NCI-H524 treated with DMSO at 0.1 percent for 48 hours (cell line): ENCODE data around the gene NTRK1.
"Not testable (repeated sequence)": the region's sequence is repeated elsewhere in the genome, so short reads cannot be mapped to it uniquely, and the experiment has no call there.

Experiments
- DNase-seq: peaks from one replicate; lab custom pipeline; 2025; lab: John Stamatoyannopoulos, UW

Gene NTRK1

GRCh38 chr1:156913809-156914387 lies 53.2 kb downstream of the NTRK1 start:
- DNase-seq, result no peak

GRCh38 chr1:156914440-156914856 lies 53.8 kb downstream of the NTRK1 start:
- DNase-seq, result no peak

GRCh38 chr1:156920233-156921052 lies 59.8 kb downstream of the NTRK1 start, which contains the start of gene LRRC71:
LRRC71 (plus strand) TSS chr1:156920632; CDS start chr1:156920804, 172 bp downstream.
- no peak for DNase-seq

- no peak for DNase-seq
Observed at GRCh38 chr1:156921053-156921529, 60.4 kb downstream of the NTRK1 start.

- no peak for DNase-seq
Observed at GRCh38 chr1:156922986-156923669, 62.5 kb downstream of the NTRK1 start.

- DNase-seq, result no peak
Observed at GRCh38 chr1:156923670-156924477, 63.2 kb downstream of the NTRK1 start.

GRCh38 chr1:156924478-156925153 lies 64.0 kb downstream of the NTRK1 start:
- DNase-seq, result no peak

- no peak for DNase-seq
Observed at GRCh38 chr1:156925154-156926010, 64.7 kb downstream of the NTRK1 start.

- DNase-seq, result peak; percentile 34
Observed at GRCh38 chr1:156926175-156926574, 65.5 kb downstream of the NTRK1 start.

GRCh38 chr1:156926695-156927094 lies 66.0 kb downstream of the NTRK1 start:
- not testable (repeated sequence) for DNase-seq

- DNase-seq, result no peak
Observed at GRCh38 chr1:156927215-156928042, 66.8 kb downstream of the NTRK1 start.

GRCh38 chr1:156928043-156928602 lies 67.5 kb downstream of the NTRK1 start:
- no peak for DNase-seq

GRCh38 chr1:156929596-156930238 lies 69.1 kb downstream of the NTRK1 start:
- no peak for DNase-seq

- DNase-seq, result no peak
Observed at GRCh38 chr1:156930483-156930882, 69.8 kb downstream of the NTRK1 start.
